ENCODE measurements around the gene VPS26C. TPM values are rescaled to one million over a fixed set of nuclear protein-coding genes. Genes with fewer than 3 reads are reported as not detected.

VPS26C gene
- total RNA-seq, 1 experiment from 2014 or later, result 42.1 TPM

DNA sequence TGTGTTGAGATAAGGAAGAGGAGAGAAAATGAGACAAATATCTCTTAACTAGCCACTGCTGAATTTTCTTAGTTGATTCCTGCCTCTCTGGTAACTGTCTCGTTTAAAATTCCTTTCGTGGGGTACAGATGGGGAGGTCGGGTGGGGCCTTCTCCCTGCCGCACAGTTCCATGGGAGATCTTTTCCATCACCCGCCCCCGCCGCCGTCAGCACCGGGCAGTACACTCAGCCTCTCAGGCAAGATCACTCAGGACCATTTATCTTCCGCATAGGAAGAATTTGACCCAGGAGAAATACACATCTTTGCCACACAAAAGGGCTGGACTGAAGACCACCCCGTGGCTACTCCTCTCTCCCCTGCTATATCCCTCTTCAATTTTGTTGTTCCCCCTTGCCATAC, 2.3 kb upstream of the VPS26C start:
- H3K9me3 ChIP-seq (ENCODE audit: control insufficient read depth in 1 of 2, insufficient read depth in 1 of 2, low read depth in 1 of 2, low read length in 2 of 2), result no peaks in the 10 kb centered on the region
- CTCF ChIA-PET, result no interaction called here
- RAD21 ChIA-PET (ENCODE audit: low non-redundant PET in 1 of 2, low total read pairs in 2 of 2, uncharacterized antibody in 2 of 2, unreplicated experiment in 2 of 2), result no interaction called here
- POLR2A ChIA-PET, result no interaction called here
- H3K4me1 ChIP-seq (ENCODE audit: control insufficient read depth in 1 of 2, insufficient read depth in 2 of 2, low read length in 2 of 2), result peaks cover 5 to 27% of the 10 kb centered on the region in 2 experiments
- no TSS peak for BruUV-seq (replicated peaks)
- H3K4me2 ChIP-seq (ENCODE audit: low read length), result no peak overlapping the region
- ATAC-seq, result no peak
- no peak overlapping the region for H3K27ac ChIP-seq (ENCODE audit: low read depth, low read length)
- intact Hi-C loops (cut with micrococcal nuclease), result no loop called here
- no peaks in the 10 kb centered on the region for H3K9me2 ChIP-seq (ENCODE audit: insufficient read depth)
- H3K79me2 ChIP-seq (ENCODE audit: insufficient read depth, low read length), result peaks cover 27% of the 10 kb centered on the region
- TF ChIP-seq JUND (IDR thresholded peaks at IDR 0.05) (no peak), ZNF274 (IDR thresholded peaks at IDR 0.05; ENCODE audit: low read depth, low read length) (no peak), POLR2AphosphoS5 (IDR thresholded peaks at IDR 0.05; ENCODE audit: low read depth, low read length) (no peak), EGR1 (IDR thresholded peaks at IDR 0.05; ENCODE audit: low read depth) (no peak)
- TF ChIP-seq, protein P1, sequence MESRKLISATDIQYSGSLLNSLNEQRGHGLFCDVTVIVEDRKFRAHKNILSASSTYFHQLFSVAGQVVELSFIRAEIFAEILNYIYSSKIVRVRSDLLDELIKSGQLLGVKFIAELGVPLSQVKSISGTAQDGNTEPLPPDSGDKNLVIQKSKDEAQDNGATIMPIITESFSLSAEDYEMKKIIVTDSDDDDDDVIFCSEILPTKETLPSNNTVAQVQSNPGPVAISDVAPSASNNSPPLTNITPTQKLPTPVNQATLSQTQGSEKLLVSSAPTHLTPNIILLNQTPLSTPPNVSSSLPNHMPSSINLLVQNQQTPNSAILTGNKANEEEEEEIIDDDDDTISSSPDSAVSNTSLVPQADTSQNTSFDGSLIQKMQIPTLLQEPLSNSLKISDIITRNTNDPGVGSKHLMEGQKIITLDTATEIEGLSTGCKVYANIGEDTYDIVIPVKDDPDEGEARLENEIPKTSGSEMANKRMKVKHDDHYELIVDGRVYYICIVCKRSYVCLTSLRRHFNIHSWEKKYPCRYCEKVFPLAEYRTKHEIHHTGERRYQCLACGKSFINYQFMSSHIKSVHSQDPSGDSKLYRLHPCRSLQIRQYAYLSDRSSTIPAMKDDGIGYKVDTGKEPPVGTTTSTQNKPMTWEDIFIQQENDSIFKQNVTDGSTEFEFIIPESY (IDR thresholded peaks at IDR 0.05; ENCODE audit: extremely low read depth, insufficient replicate concordance, low read length), result no peak
- no peaks in the 10 kb centered on the region for H3K36me3 ChIP-seq (ENCODE audit: control insufficient read depth in 1 of 2, insufficient read depth in 2 of 2, low read length in 2 of 2)
- no peaks in the 10 kb centered on the region for H4K20me1 ChIP-seq (ENCODE audit: insufficient read depth)
- H3K4me3 ChIP-seq (replicated peaks in 1 of 2; ENCODE audit: low read depth in 1 of 2, low read length in 2 of 2), result no peak overlapping the region
- no peak for DNase-seq (ENCODE audit: low read depth, low spot score)
- no peak overlapping the region for H2AFZ ChIP-seq (ENCODE audit: low read depth, low read length, poor library complexity, severe bottlenecking)
- no peak overlapping the region for H3K9ac ChIP-seq (ENCODE audit: low read length)
- no peaks in the 10 kb centered on the region for H3K27me3 ChIP-seq (ENCODE audit: insufficient read depth, low read length)

DNA sequence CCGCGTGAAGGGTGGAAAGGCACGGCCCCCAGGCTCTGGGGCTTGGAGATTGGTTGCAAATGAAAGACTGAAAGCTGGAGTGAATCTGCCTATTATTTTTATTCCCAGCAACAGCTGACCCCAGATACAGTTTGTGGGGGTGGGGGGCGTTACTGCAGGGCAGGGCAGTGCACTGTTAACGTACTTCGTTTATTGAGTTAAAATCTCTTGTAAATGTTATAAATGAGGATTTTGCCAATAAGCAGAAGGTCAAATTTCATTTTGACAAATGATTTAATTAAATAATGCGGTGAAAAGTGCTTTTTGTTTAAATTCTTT, 1.0 kb upstream of the VPS26C start:
- H3K36me3 ChIP-seq (ENCODE audit: control insufficient read depth in 1 of 2, insufficient read depth in 2 of 2, low read length in 2 of 2), result no peaks in the 10 kb centered on the region
- DNase-seq (ENCODE audit: low read depth, low spot score) (no peak), ATAC-seq (no peak)
- H2AFZ ChIP-seq (ENCODE audit: low read depth, low read length, poor library complexity, severe bottlenecking), result no peak overlapping the region
- intact Hi-C loops (cut with micrococcal nuclease), result no loop called here
- no TSS peak for BruUV-seq (replicated peaks)
- peaks cover 5 to 34% of the 10 kb centered on the region in 2 experiments for H3K4me1 ChIP-seq (ENCODE audit: control insufficient read depth in 1 of 2, insufficient read depth in 2 of 2, low read length in 2 of 2)
- H4K20me1 ChIP-seq (ENCODE audit: insufficient read depth), result no peaks in the 10 kb centered on the region
- H3K27me3 ChIP-seq (ENCODE audit: insufficient read depth, low read length), result no peaks in the 10 kb centered on the region
- peak overlapping the region; percentile 90 for H3K9ac ChIP-seq (ENCODE audit: low read length)
- H3K27ac ChIP-seq (ENCODE audit: low read depth, low read length), result peak overlapping the region; percentile 97
- RAD21 ChIA-PET (ENCODE audit: low non-redundant PET in 1 of 2, low total read pairs in 2 of 2, uncharacterized antibody in 2 of 2, unreplicated experiment in 2 of 2), result no interaction called here
- no peaks in the 10 kb centered on the region for H3K9me3 ChIP-seq (ENCODE audit: control insufficient read depth in 1 of 2, insufficient read depth in 1 of 2, low read depth in 1 of 2, low read length in 2 of 2)
- no peaks in the 10 kb centered on the region for H3K9me2 ChIP-seq (ENCODE audit: insufficient read depth)
- POLR2A ChIA-PET, result interaction anchor here (1.3 to 1.8 kb wide), 5 partner anchors 8 to 195 kb away, joined by 3 to 4 read pairs (median 4); no protein-coding TSS in a partner anchor
- peak overlapping the region; percentile 73 for H3K4me2 ChIP-seq (ENCODE audit: low read length)
- H3K4me3 ChIP-seq (replicated peaks in 1 of 2; ENCODE audit: low read depth in 1 of 2, low read length in 2 of 2), result peak overlapping the region; percentile 63 to 82
- peaks cover 40% of the 10 kb centered on the region for H3K79me2 ChIP-seq (ENCODE audit: insufficient read depth, low read length)
- CTCF ChIA-PET, result no interaction called here
- TF ChIP-seq, protein P2, sequence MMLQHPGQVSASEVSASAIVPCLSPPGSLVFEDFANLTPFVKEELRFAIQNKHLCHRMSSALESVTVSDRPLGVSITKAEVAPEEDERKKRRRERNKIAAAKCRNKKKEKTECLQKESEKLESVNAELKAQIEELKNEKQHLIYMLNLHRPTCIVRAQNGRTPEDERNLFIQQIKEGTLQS (IDR thresholded peaks at IDR 0.05), result no peak
- peak; percentile 30 for TF ChIP-seq ZFX (IDR thresholded peaks at IDR 0.05)
- no peak for TF ChIP-seq TCF7L2 (IDR thresholded peaks at IDR 0.05; ENCODE audit: borderline replicate concordance, extremely low read depth, insufficient read depth, insufficient read length)
